HCT116 (cell line): ENCODE data around the gene IFT88. TPM values are rescaled to one million over a fixed set of nuclear protein-coding genes. Genes with fewer than 3 reads are reported as not detected.

Experiments used
- ATAC-seq: fragments of 200-7000 bp; cut with Tn5 transposase; 2 replicates; pipeline ENCODE4 v1.9.1; 2020; ENCODE audit warnings: mild to moderate bottlenecking, moderate library complexity
- BruUV-seq: library from RNA; stranded (reverse); fragments of 400-500 nt; replicated peaks from 2 replicates; lab custom pipeline; 2021; lab: Mats Ljungman, UMichigan
- CTCF ChIA-PET: fragments of 300-600 bp; sonication (Branson Sonifier 250); formaldehyde crosslinking; loops from one replicate; lab custom pipeline; 2021; ENCODE audit warnings: antibody characterized with exemption; lab: Charles Lee
- POLR2A ChIA-PET: fragments of 300-600, 350-600 bp; sonication (Branson Sonifier 250); formaldehyde crosslinking; loops from one replicate; lab custom pipeline; 2021; ENCODE audit warnings: antibody characterized with exemption; lab: Charles Lee
- RAD21 ChIA-PET, 2 experiments: fragments of 300-600 bp; sonication (Branson Sonifier 250); formaldehyde crosslinking; loops; one replicate each; lab custom pipeline; 2023; ENCODE audit warnings: low total read pairs in 2 of 2; ENCODE audit not compliant: uncharacterized antibody in 2 of 2, unreplicated experiment in 2 of 2, low non-redundant PET in 1 of 2; lab: Charles Lee
- DNase-seq: peaks from one replicate; pipeline ENCODE4 v3.0.0-alpha.2; 2010; ENCODE audit warnings: low read depth, low spot score
- H2AFZ ChIP-seq: fragments of 200-600 bp; shearing (Covaris generic), sonication (generic); 2 replicates; pipeline ENCODE4 v1.6.1; 2017; ENCODE audit warnings: low read depth, mixed run types, mixed read lengths, antibody characterized with exemption, low read length; ENCODE audit not compliant: poor library complexity, severe bottlenecking
- H3K27ac ChIP-seq: 2 replicates; pipeline ENCODE4 v1.5.1; 2012; ENCODE audit warnings: low read depth, low read length
- H3K27me3 ChIP-seq: fragments of 200-600 bp; sonication (generic); 2 replicates; pipeline ENCODE4 v1.6.1; 2016; ENCODE audit warnings: mixed run types, low read length, mixed read lengths; ENCODE audit not compliant: insufficient read depth
- H3K36me3 ChIP-seq, 2 experiments: fragments of 200-500 bp in 1 of 2; fragments of 200-600 bp in 1 of 2; sonication (Bioruptor generic) in 1 of 2; sonication (generic) in 1 of 2; 2 replicates each; pipeline versions ENCODE4 v1.5.1 to v1.6.1; 2014 to 2016; ENCODE audit warnings: low read length in 2 of 2, inconsistent platforms in 1 of 2, mixed read lengths in 1 of 2, mixed run types in 1 of 2; ENCODE audit not compliant: insufficient read depth in 2 of 2, control insufficient read depth in 1 of 2
- H3K4me1 ChIP-seq, 2 experiments: fragments of 200-600 bp in 1 of 2; sonication (generic) in 1 of 2; 2 replicates each; pipeline versions ENCODE4 v1.5.1 to v1.6.1; 2012 to 2017; ENCODE audit warnings: low read length in 2 of 2, inconsistent platforms in 1 of 2, mild to moderate bottlenecking in 1 of 2, mixed read lengths in 1 of 2, mixed run types in 1 of 2, moderate library complexity in 1 of 2; ENCODE audit not compliant: insufficient read depth in 2 of 2, control insufficient read depth in 1 of 2
- H3K4me2 ChIP-seq: fragments of 200-600 bp; sonication (generic); 2 replicates; pipeline ENCODE4 v1.6.1; 2017; ENCODE audit warnings: mixed run types, low read length, mixed read lengths
- H3K4me3 ChIP-seq, 2 experiments: fragments of 200-600 bp in 1 of 2; sonication (generic) in 1 of 2; replicated peaks in 1 of 2; 2 replicates each; pipeline ENCODE4 v1.5.1; 2011 to 2016; ENCODE audit warnings: low read length in 2 of 2, control low read depth in 1 of 2, low read depth in 1 of 2, mild to moderate bottlenecking in 1 of 2, mixed read lengths in 1 of 2, mixed run types in 1 of 2
- H3K79me2 ChIP-seq: fragments of 200-600 bp; sonication (generic); 2 replicates; pipeline ENCODE4 v1.6.1; 2017; ENCODE audit warnings: mild to moderate bottlenecking, mixed run types, low read length, moderate library complexity, mixed read lengths; ENCODE audit not compliant: insufficient read depth
- H3K9ac ChIP-seq: fragments of 200-600 bp; sonication (generic); 2 replicates; pipeline ENCODE4 v1.6.1; 2016; ENCODE audit warnings: low read length, mixed read lengths
- H3K9me2 ChIP-seq: fragments of 200-600 bp; sonication (generic), shearing (Covaris generic); 2 replicates; pipeline ENCODE4 v1.6.1; 2017; ENCODE audit warnings: mixed run types, mild to moderate bottlenecking, moderate library complexity; ENCODE audit not compliant: insufficient read depth
- H3K9me3 ChIP-seq, 2 experiments: fragments of 200-500 bp in 1 of 2; fragments of 200-600 bp in 1 of 2; sonication (Bioruptor generic) in 1 of 2; sonication (generic) in 1 of 2; 2 replicates each; pipeline ENCODE4 v1.6.1; 2014 to 2017; ENCODE audit warnings: low read length in 2 of 2, mixed read lengths in 2 of 2, inconsistent platforms in 1 of 2, low read depth in 1 of 2, mild to moderate bottlenecking in 1 of 2, mixed run types in 1 of 2, moderate library complexity in 1 of 2; ENCODE audit not compliant: control insufficient read depth in 1 of 2, insufficient read depth in 1 of 2
- H4K20me1 ChIP-seq: fragments of 200-600 bp; sonication (generic), shearing (Covaris generic); 2 replicates; pipeline ENCODE4 v1.6.1; 2017; ENCODE audit warnings: mixed run types, mild to moderate bottlenecking, moderate library complexity; ENCODE audit not compliant: insufficient read depth
- EGR1 ChIP-seq: IDR thresholded peaks from 2 replicates; pipeline ENCODE4 v1.6.1; 2012; ENCODE audit warnings: low read depth
- ELF1 ChIP-seq: IDR thresholded peaks from 2 replicates; pipeline ENCODE4 v1.6.1; 2012; ENCODE audit warnings: low read depth, borderline replicate concordance
- EZH2 ChIP-seq: fragments of 200-600 bp; sonication (generic); IDR thresholded peaks from 2 replicates; pipeline ENCODE4 v1.6.1; 2017; ENCODE audit warnings: antibody characterized with exemption, mixed run types
- EZH2phosphoT487 ChIP-seq: fragments of 200-600 bp; IDR thresholded peaks from 2 replicates; pipeline ENCODE4 v1.6.1; 2018; ENCODE audit warnings: antibody characterized with exemption, borderline replicate concordance
- POLR2A ChIP-seq: IDR thresholded peaks from 2 replicates; pipeline ENCODE4 v1.7.0; 2011; ENCODE audit warnings: borderline replicate concordance; ENCODE audit not compliant: insufficient read depth, insufficient read length; ENCODE audit errors: extremely low read depth
- POLR2AphosphoS5 ChIP-seq: IDR thresholded peaks from 2 replicates; pipeline ENCODE4 v1.6.1; 2011; ENCODE audit warnings: mild to moderate bottlenecking, low read depth, low read length, moderate library complexity
- SIN3A ChIP-seq: IDR thresholded peaks from 2 replicates; pipeline ENCODE4 v1.6.1; 2012; ENCODE audit warnings: low read depth
- SRF ChIP-seq: IDR thresholded peaks from 2 replicates; pipeline ENCODE4 v1.6.1; 2012; ENCODE audit warnings: low read depth
- YY1 ChIP-seq: IDR thresholded peaks from 2 replicates; pipeline ENCODE4 v1.6.1; 2011; ENCODE audit warnings: low read length, low read depth, moderate library complexity, mild to moderate bottlenecking; ENCODE audit not compliant: insufficient replicate concordance; ENCODE audit errors: extremely low read depth
- ZNF274 ChIP-seq: fragments of 200-500 bp; sonication (Bioruptor generic); IDR thresholded peaks from 2 replicates; pipeline ENCODE4 v1.6.1; 2014; ENCODE audit warnings: mild to moderate bottlenecking, low read depth, low read length, inconsistent platforms
- intact Hi-C: fragments of 100-400 bp; cut with micrococcal nuclease; formaldehyde crosslinking; loops from 2 replicates; pipeline ENCODE4 v1.10.0; 2022
- total RNA-seq: library from RNA; stranded (reverse); gene quantifications from one replicate; pipeline ENCODE4 v1.2.1, GENCODE V29; 2021; ENCODE audit not compliant: unreplicated experiment
- TF ChIP-seq, protein P1 (sequence below): IDR thresholded peaks from 2 replicates; pipeline ENCODE4 v1.6.1; 2011; ENCODE audit warnings: mild to moderate bottlenecking, low read length, moderate library complexity; ENCODE audit not compliant: insufficient replicate concordance; ENCODE audit errors: extremely low read depth
- TF ChIP-seq, protein P2 (sequence below): IDR thresholded peaks from 2 replicates; pipeline ENCODE4 v1.6.1; 2012

Gene IFT88
- total RNA-seq, 1 experiment from 2014 or later = 13.1 TPM

DNA sequence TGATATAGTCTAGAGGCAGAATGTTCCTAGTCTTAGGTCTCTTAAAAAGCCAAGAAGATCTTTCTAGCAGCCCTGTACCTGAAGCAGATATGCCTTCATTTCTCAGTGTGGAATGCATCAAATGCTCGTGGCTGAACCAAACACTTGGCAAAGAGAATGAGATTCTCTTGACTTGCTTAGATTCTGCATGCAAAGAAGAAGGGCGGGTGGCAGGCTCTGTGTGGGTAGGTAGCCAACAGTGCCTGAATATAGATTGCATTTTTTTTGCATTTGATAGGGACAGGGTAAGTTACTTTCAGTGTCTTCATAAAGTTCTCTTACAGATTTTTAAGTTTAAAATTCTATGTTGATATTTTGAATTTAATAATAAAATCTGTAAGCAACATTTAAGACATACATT is 27.3 kb downstream of the IFT88 start:
- intact Hi-C loops = no loop called here
- Histone ChIP-seq H4K20me1 (no peaks in the 10 kb centered on the region), H3K4me1 (no peaks in the 10 kb centered on the region), H2AFZ (no peak overlapping the region), H3K4me3 (no peak overlapping the region), H3K9ac (no peak overlapping the region), H3K36me3 (peaks cover 0 to 5% of the 10 kb centered on the region in 2 experiments; a peak in 2 of 4 replicates), H3K27ac (no peak overlapping the region), H3K79me2 (no peaks in the 10 kb centered on the region), H3K9me2 (no peaks in the 10 kb centered on the region), H3K27me3 (no peaks in the 10 kb centered on the region), H3K9me3 (no peaks in the 10 kb centered on the region), H3K4me2 (no peak overlapping the region)
- ChIA-PET POLR2A (no interaction called here), RAD21 (no interaction called here), CTCF (no interaction called here)
- BruUV-seq = no TSS peak
- DNase-seq (no peak), ATAC-seq (no peak)
- no peak for TF ChIP-seq YY1
- TF ChIP-seq EZH2 = no peak
- no peak for TF ChIP-seq SIN3A
- TF ChIP-seq EGR1 = no peak
- TF ChIP-seq POLR2AphosphoS5 = no peak
- TF ChIP-seq, protein P1, sequence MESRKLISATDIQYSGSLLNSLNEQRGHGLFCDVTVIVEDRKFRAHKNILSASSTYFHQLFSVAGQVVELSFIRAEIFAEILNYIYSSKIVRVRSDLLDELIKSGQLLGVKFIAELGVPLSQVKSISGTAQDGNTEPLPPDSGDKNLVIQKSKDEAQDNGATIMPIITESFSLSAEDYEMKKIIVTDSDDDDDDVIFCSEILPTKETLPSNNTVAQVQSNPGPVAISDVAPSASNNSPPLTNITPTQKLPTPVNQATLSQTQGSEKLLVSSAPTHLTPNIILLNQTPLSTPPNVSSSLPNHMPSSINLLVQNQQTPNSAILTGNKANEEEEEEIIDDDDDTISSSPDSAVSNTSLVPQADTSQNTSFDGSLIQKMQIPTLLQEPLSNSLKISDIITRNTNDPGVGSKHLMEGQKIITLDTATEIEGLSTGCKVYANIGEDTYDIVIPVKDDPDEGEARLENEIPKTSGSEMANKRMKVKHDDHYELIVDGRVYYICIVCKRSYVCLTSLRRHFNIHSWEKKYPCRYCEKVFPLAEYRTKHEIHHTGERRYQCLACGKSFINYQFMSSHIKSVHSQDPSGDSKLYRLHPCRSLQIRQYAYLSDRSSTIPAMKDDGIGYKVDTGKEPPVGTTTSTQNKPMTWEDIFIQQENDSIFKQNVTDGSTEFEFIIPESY = no peak
- no peak for TF ChIP-seq EZH2phosphoT487
- TF ChIP-seq SRF = no peak
- no peak for TF ChIP-seq POLR2A
- TF ChIP-seq, protein P2, sequence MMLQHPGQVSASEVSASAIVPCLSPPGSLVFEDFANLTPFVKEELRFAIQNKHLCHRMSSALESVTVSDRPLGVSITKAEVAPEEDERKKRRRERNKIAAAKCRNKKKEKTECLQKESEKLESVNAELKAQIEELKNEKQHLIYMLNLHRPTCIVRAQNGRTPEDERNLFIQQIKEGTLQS = no peak
- no peak for TF ChIP-seq ELF1
- no peak for TF ChIP-seq ZNF274
